GM23338 (cell line): ENCODE measurements around the gene NCF2. TPM values are rescaled to one million over a fixed set of nuclear protein-coding genes. Genes with fewer than 3 reads are reported as not detected.

ENCODE experiments used
- ATAC-seq: fragments of 200-7000 bp; cut with Tn5 transposase; 3 replicates; pipeline ENCODE4 v1.9.1; 2020
- DNase-seq: peaks from one replicate; pipeline ENCODE4 v3.0.0-alpha.2; 2015; ENCODE audit warnings: low spot score
- H2AFZ ChIP-seq: fragments of 200-600 bp; sonication (generic); 2 replicates; pipeline ENCODE4 v1.8.0; 2016; ENCODE audit warnings: antibody characterized with exemption, mild to moderate bottlenecking, moderate library complexity
- H3F3A ChIP-seq: fragments of 200-600 bp; sonication (generic); replicated peaks from 2 replicates; pipeline ENCODE4 v1.8.0; 2017; ENCODE audit warnings: antibody characterized with exemption, mixed run types, low read depth
- H3K27ac ChIP-seq: fragments of 200-600 bp; sonication (generic); 2 replicates; pipeline ENCODE4 v1.6.1; 2016; ENCODE audit warnings: low read depth
- H3K27me3 ChIP-seq: fragments of 200-600 bp; sonication (generic); 2 replicates; pipeline ENCODE4 v1.8.0; 2016; ENCODE audit warnings: mild to moderate bottlenecking, mixed run types, moderate library complexity; ENCODE audit not compliant: insufficient read depth
- H3K36me3 ChIP-seq: fragments of 200-600 bp; sonication (generic); 2 replicates; pipeline ENCODE4 v1.8.0; 2016; ENCODE audit warnings: mild to moderate bottlenecking; ENCODE audit not compliant: insufficient read depth
- H3K4me1 ChIP-seq: fragments of 200-600 bp; sonication (generic); 2 replicates; pipeline ENCODE4 v1.8.0; 2016; ENCODE audit warnings: mild to moderate bottlenecking, moderate library complexity; ENCODE audit not compliant: insufficient read depth
- H3K4me2 ChIP-seq: fragments of 200-600 bp; sonication (generic); 2 replicates; pipeline ENCODE4 v1.7.1; 2017; ENCODE audit warnings: mixed run types
- H3K4me3 ChIP-seq: fragments of 200-600 bp; sonication (generic); 2 replicates; pipeline ENCODE4 v1.6.1; 2016; ENCODE audit warnings: mixed run types
- H3K79me2 ChIP-seq: fragments of 200-600 bp; sonication (generic); replicated peaks from 2 replicates; pipeline ENCODE4 v1.8.0; 2017; ENCODE audit warnings: mild to moderate bottlenecking; ENCODE audit not compliant: insufficient read depth
- H3K9me2 ChIP-seq: fragments of 200-600 bp; sonication (generic); 2 replicates; pipeline ENCODE4 v1.8.0; 2017; ENCODE audit not compliant: insufficient read depth
- H4K20me1 ChIP-seq: fragments of 200-600 bp; sonication (generic); replicated peaks from 2 replicates; pipeline ENCODE4 v1.8.0; 2017; ENCODE audit warnings: mild to moderate bottlenecking; ENCODE audit not compliant: insufficient read depth
- H3K27ac Mint-ChIP-seq: 2 replicates; pipeline ENCODE4 v1.8.0; 2020; ENCODE audit warnings: inconsistent platforms, mild to moderate bottlenecking, moderate library complexity, mixed read lengths
- H3K27me3 Mint-ChIP-seq: 3 replicates; pipeline ENCODE4 v1.8.0; 2022; ENCODE audit warnings: low read depth, mild to moderate bottlenecking, moderate library complexity, mixed read lengths, inconsistent platforms; ENCODE audit not compliant: insufficient read depth, poor library complexity
- H3K36me3 Mint-ChIP-seq: 3 replicates; pipeline ENCODE4 v1.8.0; 2021; ENCODE audit warnings: low read depth, mild to moderate bottlenecking, inconsistent platforms, moderate library complexity, mixed read lengths
- H3K4me1 Mint-ChIP-seq: 3 replicates; pipeline ENCODE4 v1.8.0; 2020; ENCODE audit warnings: mild to moderate bottlenecking, inconsistent platforms, mixed read lengths
- H3K4me3 Mint-ChIP-seq: 3 replicates; pipeline ENCODE4 v1.8.0; 2021; ENCODE audit warnings: moderate library complexity, mild to moderate bottlenecking, inconsistent platforms, mixed read lengths
- H3K9me3 Mint-ChIP-seq: 3 replicates; pipeline ENCODE4 v1.8.0; 2020; ENCODE audit warnings: moderate library complexity, mild to moderate bottlenecking, inconsistent platforms, mixed read lengths
- CREB1 ChIP-seq: fragments of 250-450 bp; sonication (Bioruptor Pico); IDR thresholded peaks from 2 replicates; pipeline ENCODE4 v1.5.0; 2020; ENCODE audit warnings: low read depth, mild to moderate bottlenecking, moderate library complexity
- CTCF ChIP-seq, 2 experiments: fragments of 200-600 bp in 1 of 2; sonication (generic) in 1 of 2; conservative IDR thresholded peaks; 2 replicates each; pipeline versions ENCODE4 v1.5.1 to v1.6.1; 2016 to 2017; ENCODE audit warnings: antibody characterized with exemption in 2 of 2, low read depth in 2 of 2, mild to moderate bottlenecking in 2 of 2, moderate library complexity in 1 of 2
- EZH2 ChIP-seq: fragments of 200-600 bp; sonication (generic); IDR thresholded peaks from one replicate; pipeline ENCODE4 v1.8.0; 2017; ENCODE audit warnings: antibody characterized with exemption, mild to moderate bottlenecking, low read depth; ENCODE audit not compliant: unreplicated experiment
- EZH2phosphoT487 ChIP-seq: fragments of 200-600 bp; sonication (generic); IDR thresholded peaks from one replicate; pipeline ENCODE4 v1.8.1; 2018; ENCODE audit warnings: antibody characterized with exemption; ENCODE audit not compliant: unreplicated experiment
- JUNB ChIP-seq: IDR thresholded peaks from one replicate; pipeline ENCODE4 v1.6.1; 2016; ENCODE audit warnings: antibody characterized with exemption; ENCODE audit not compliant: unreplicated experiment
- NANOG ChIP-seq: IDR thresholded peaks from 2 replicates; pipeline ENCODE4 v1.6.1; 2016; ENCODE audit warnings: antibody characterized with exemption, borderline replicate concordance
- POLR2AphosphoS5 ChIP-seq: IDR thresholded peaks from 2 replicates; pipeline ENCODE4 v1.6.1; 2016; ENCODE audit warnings: antibody characterized with exemption, low read depth
- REST ChIP-seq: IDR thresholded peaks from one replicate; pipeline ENCODE4 v1.6.1; 2018; ENCODE audit warnings: antibody characterized with exemption; ENCODE audit not compliant: unreplicated experiment
- STAT1 ChIP-seq: IDR thresholded peaks from one replicate; pipeline ENCODE4 v1.6.1; 2016; ENCODE audit warnings: antibody characterized with exemption; ENCODE audit not compliant: unreplicated experiment
- ZNF114 ChIP-seq: fragments of 250-450 bp; sonication (Bioruptor Pico); IDR thresholded peaks from 2 replicates; pipeline ENCODE4 v1.5.0; 2020; ENCODE audit warnings: mild to moderate bottlenecking, moderate library complexity
- ZNF331 ChIP-seq: fragments of 250-450 bp; sonication (Bioruptor Pico); IDR thresholded peaks from 2 replicates; pipeline ENCODE4 v1.5.0; 2020; ENCODE audit warnings: low read depth, mild to moderate bottlenecking, moderate library complexity
- polyA plus RNA-seq: library from polyadenylated mRNA; unstranded; fragments of >200 nt; fragmentation: Nextera tagmentation; extraction: Ambion mirVana; gene quantifications from 2 replicates; pipeline ENCODE4 v1.2.1, GENCODE V29; 2016
- total RNA-seq: library from RNA; depleted of rRNA; stranded (reverse); fragments of >200 nt; shearing (Covaris generic); gene quantifications from 2 replicates; pipeline ENCODE4 v1.2.3, GENCODE V29; 2014
- TF ChIP-seq, protein P1 (sequence below): fragments of 250-450 bp; sonication (Bioruptor Pico); IDR thresholded peaks from 2 replicates; pipeline ENCODE4 v1.5.0; 2020; ENCODE audit warnings: mild to moderate bottlenecking, moderate library complexity
- TF ChIP-seq, protein P2 (sequence below): IDR thresholded peaks from 2 replicates; pipeline ENCODE4 v1.6.1; 2016; ENCODE audit warnings: antibody characterized with exemption

Gene NCF2
- total and polyA plus RNA-seq, 2 experiments from 2014 or later, result not detected

- no peak for TF ChIP-seq ZNF331 (CRISPR knock-in tag)
- TF ChIP-seq CREB1 (CRISPR knock-in tag), result no peak
- no peak for TF ChIP-seq NANOG
Observed at GRCh38 chr1:183584147-183584546, 6.1 kb downstream of the NCF2 start (continued).

DNA sequence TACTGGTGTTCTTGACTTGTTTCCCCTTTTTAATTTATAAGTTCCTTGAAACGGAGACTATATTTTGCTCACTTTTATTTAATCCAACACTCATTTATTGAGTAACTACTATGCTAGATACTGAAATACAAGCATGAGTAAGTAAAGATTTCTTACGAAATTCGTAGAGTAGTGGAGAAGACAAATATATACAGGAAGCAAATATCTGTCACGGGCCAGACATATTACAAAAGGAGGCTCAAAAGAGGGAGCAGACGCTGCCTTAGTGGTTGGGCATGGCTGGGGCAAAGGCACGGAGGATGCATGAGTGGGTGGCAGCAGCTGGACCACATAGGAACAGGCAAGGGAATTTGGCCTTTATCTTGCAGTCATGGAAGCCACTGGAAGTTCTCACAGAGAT lies 6.8 kb downstream of the NCF2 start:
- ATAC-seq, result no peak
- H3K4me2 ChIP-seq, result no peak overlapping the region

More for the DNA sequence above, 6.8 kb downstream of the NCF2 start:
- no peaks in the 10 kb centered on the region for H3K36me3 ChIP-seq
- Mint-ChIP-seq H3K27ac (no peak overlapping the region), H3K36me3 (no peaks in the 10 kb centered on the region), H3K4me1 (peaks cover 6% of the 10 kb centered on the region), H3K9me3 (no peaks in the 10 kb centered on the region), H3K27me3 (peaks cover 15% of the 10 kb centered on the region), H3K4me3 (no peak overlapping the region)
- no peak overlapping the region for H3K4me3 ChIP-seq
- H3K27ac ChIP-seq, result no peak overlapping the region
- H2AFZ ChIP-seq, result no peak overlapping the region
- no peaks in the 10 kb centered on the region for H4K20me1 ChIP-seq
- DNase-seq, result no peak
- no peaks in the 10 kb centered on the region for H3K27me3 ChIP-seq
- no peaks in the 10 kb centered on the region for H3K79me2 ChIP-seq
- H3K9me2 ChIP-seq, result no peaks in the 10 kb centered on the region
- TF ChIP-seq CREB1 (CRISPR knock-in tag), result no peak
- no peak for TF ChIP-seq REST
- TF ChIP-seq POLR2AphosphoS5, result no peak
- no peak for TF ChIP-seq ZNF331 (CRISPR knock-in tag)
- no peak for TF ChIP-seq ZNF114 (CRISPR knock-in tag)
- TF ChIP-seq EZH2, result no peak
- TF ChIP-seq EZH2phosphoT487, result no peak
- TF ChIP-seq, protein P1, sequence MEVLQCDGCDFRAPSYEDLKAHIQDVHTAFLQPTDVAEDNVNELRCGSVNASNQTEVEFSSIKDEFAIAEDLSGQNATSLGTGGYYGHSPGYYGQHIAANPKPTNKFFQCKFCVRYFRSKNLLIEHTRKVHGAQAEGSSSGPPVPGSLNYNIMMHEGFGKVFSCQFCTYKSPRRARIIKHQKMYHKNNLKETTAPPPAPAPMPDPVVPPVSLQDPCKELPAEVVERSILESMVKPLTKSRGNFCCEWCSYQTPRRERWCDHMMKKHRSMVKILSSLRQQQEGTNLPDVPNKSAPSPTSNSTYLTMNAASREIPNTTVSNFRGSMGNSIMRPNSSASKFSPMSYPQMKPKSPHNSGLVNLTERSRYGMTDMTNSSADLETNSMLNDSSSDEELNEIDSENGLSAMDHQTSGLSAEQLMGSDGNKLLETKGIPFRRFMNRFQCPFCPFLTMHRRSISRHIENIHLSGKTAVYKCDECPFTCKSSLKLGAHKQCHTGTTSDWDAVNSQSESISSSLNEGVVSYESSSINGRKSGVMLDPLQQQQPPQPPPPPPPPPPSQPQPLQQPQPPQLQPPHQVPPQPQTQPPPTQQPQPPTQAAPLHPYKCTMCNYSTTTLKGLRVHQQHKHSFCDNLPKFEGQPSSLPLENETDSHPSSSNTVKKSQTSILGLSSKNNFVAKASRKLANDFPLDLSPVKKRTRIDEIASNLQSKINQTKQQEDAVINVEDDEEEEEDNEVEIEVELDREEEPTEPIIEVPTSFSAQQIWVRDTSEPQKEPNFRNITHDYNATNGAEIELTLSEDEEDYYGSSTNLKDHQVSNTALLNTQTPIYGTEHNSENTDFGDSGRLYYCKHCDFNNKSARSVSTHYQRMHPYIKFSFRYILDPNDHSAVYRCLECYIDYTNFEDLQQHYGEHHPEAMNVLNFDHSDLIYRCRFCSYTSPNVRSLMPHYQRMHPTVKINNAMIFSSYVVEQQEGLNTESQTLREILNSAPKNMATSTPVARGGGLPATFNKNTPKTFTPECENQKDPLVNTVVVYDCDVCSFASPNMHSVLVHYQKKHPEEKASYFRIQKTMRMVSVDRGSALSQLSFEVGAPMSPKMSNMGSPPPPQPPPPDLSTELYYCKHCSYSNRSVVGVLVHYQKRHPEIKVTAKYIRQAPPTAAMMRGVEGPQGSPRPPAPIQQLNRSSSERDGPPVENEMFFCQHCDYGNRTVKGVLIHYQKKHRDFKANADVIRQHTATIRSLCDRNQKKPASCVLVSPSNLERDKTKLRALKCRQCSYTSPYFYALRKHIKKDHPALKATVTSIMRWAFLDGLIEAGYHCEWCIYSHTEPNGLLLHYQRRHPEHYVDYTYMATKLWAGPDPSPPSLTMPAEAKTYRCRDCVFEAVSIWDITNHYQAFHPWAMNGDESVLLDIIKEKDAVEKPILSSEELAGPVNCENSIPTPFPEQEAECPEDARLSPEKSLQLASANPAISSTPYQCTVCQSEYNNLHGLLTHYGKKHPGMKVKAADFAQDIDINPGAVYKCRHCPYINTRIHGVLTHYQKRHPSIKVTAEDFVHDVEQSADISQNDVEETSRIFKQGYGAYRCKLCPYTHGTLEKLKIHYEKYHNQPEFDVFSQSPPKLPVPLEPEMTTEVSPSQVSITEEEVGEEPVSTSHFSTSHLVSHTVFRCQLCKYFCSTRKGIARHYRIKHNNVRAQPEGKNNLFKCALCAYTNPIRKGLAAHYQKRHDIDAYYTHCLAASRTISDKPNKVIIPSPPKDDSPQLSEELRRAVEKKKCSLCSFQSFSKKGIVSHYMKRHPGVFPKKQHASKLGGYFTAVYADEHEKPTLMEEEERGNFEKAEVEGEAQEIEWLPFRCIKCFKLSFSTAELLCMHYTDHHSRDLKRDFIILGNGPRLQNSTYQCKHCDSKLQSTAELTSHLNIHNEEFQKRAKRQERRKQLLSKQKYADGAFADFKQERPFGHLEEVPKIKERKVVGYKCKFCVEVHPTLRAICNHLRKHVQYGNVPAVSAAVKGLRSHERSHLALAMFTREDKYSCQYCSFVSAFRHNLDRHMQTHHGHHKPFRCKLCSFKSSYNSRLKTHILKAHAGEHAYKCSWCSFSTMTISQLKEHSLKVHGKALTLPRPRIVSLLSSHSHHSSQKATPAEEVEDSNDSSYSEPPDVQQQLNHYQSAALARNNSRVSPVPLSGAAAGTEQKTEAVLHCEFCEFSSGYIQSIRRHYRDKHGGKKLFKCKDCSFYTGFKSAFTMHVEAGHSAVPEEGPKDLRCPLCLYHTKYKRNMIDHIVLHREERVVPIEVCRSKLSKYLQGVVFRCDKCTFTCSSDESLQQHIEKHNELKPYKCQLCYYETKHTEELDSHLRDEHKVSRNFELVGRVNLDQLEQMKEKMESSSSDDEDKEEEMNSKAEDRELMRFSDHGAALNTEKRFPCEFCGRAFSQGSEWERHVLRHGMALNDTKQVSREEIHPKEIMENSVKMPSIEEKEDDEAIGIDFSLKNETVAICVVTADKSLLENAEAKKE, result no peak
- TF ChIP-seq NANOG, result no peak
- no peak for TF ChIP-seq CTCF (conservative IDR thresholded peaks at IDR 0.05; ENCODE audit: low read depth in 2 of 2)
- TF ChIP-seq, protein P2, sequence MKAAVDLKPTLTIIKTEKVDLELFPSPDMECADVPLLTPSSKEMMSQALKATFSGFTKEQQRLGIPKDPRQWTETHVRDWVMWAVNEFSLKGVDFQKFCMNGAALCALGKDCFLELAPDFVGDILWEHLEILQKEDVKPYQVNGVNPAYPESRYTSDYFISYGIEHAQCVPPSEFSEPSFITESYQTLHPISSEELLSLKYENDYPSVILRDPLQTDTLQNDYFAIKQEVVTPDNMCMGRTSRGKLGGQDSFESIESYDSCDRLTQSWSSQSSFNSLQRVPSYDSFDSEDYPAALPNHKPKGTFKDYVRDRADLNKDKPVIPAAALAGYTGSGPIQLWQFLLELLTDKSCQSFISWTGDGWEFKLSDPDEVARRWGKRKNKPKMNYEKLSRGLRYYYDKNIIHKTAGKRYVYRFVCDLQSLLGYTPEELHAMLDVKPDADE, result no peak
- TF ChIP-seq JUNB, result no peak
- TF ChIP-seq STAT1, result no peak
- peaks cover 8% of the 10 kb centered on the region for H3K4me1 ChIP-seq
- H3F3A ChIP-seq, result no peaks in the 10 kb centered on the region
